Activated B cell treated with CpG ODN at 0.5 μM for 24 hours (primary cell): ENCODE data around the gene SCTR. TPM values are rescaled to one million over a fixed set of nuclear protein-coding genes. Genes with fewer than 3 reads are reported as not detected.

Experiments used
- ATAC-seq: fragments of 200-7000 bp; cut with Tn5 transposase; one replicate; pipeline ENCODE4 v1.10.0; 2021; ENCODE audit warnings: low read depth, mild to moderate bottlenecking, moderate library complexity
- CTCF ChIA-PET: fragments of 350-600 bp; sonication (Branson Sonifier 250); formaldehyde crosslinking; loops from one replicate; lab custom pipeline; 2021; ENCODE audit warnings: antibody characterized with exemption; lab: Charles Lee
- POLR2A ChIA-PET: fragments of 350-600 bp; sonication (Branson Sonifier 250); formaldehyde crosslinking; loops from one replicate; lab custom pipeline; 2021; ENCODE audit warnings: antibody characterized with exemption; lab: Charles Lee
- DNase-seq: peaks from one replicate; pipeline ENCODE4 v3.0.0; 2022
- H3K27ac Mint-ChIP-seq: one replicate; pipeline ENCODE4 v1.8.0; 2020; ENCODE audit warnings: mixed read lengths
- H3K27me3 Mint-ChIP-seq: one replicate; pipeline ENCODE4 v1.8.0; 2021; ENCODE audit warnings: mixed read lengths
- H3K36me3 Mint-ChIP-seq: one replicate; pipeline ENCODE4 v1.8.0; 2021; ENCODE audit warnings: low read depth, mixed read lengths
- H3K4me1 Mint-ChIP-seq: one replicate; pipeline ENCODE4 v1.8.0; 2021; ENCODE audit warnings: mixed read lengths
- H3K4me3 Mint-ChIP-seq: one replicate; pipeline ENCODE4 v1.8.0; 2020; ENCODE audit warnings: mild to moderate bottlenecking, mixed read lengths
- H3K9me3 Mint-ChIP-seq: one replicate; pipeline ENCODE4 v1.8.0; 2020; ENCODE audit warnings: mixed read lengths
- CTCF ChIP-seq: fragments of 200-600 bp; IDR thresholded peaks from one replicate; pipeline ENCODE4 v1.8.0; 2022; ENCODE audit warnings: antibody characterized with exemption, mild to moderate bottlenecking
- intact Hi-C: fragments of 100-400 bp; cut with micrococcal nuclease; formaldehyde crosslinking; loops from one replicate; pipeline ENCODE4 v1.15.1; 2024
- total RNA-seq: library from RNA; stranded (reverse); gene quantifications from 2 replicates; pipeline ENCODE4 v1.2.3, GENCODE V29; 2022

Gene SCTR
- total RNA-seq, 1 donor from 2014 or later = not detected

GRCh38 chr2:119402645-119403560, 121.4 kb downstream of the SCTR start:
- CTCF ChIA-PET = interaction anchor here (9.4 kb wide), 1 partner anchor 74 kb away, joined by 102 read pairs; no protein-coding TSS in a partner anchor
- no peak for DNase-seq
- Mint-ChIP-seq H3K27me3 (peaks cover 13% of the 10 kb centered on the region), H3K36me3 (no peaks in the 10 kb centered on the region), H3K9me3 (no peaks in the 10 kb centered on the region), H3K27ac (no peak overlapping the region), H3K4me1 (no peaks in the 10 kb centered on the region), H3K4me3 (no peak overlapping the region)
- intact Hi-C loops = no loop called here
- no peak for TF ChIP-seq CTCF
- ATAC-seq = no peak
- POLR2A ChIA-PET = no interaction called here

GRCh38 chr2:119402106-119402505, 122.2 kb downstream of the SCTR start:
- CTCF ChIA-PET = interaction anchor here (9.4 kb wide), 1 partner anchor 75 kb away, joined by 102 read pairs; no protein-coding TSS in a partner anchor
- POLR2A ChIA-PET = no interaction called here
- H3K9me3 Mint-ChIP-seq = no peaks in the 10 kb centered on the region
- DNase-seq = no peak
- no peaks in the 10 kb centered on the region for H3K4me1 Mint-ChIP-seq
- peaks cover 13% of the 10 kb centered on the region for H3K27me3 Mint-ChIP-seq
- ATAC-seq = no peak
- intact Hi-C loops = no loop called here
- H3K36me3 Mint-ChIP-seq = no peaks in the 10 kb centered on the region
- H3K4me3 Mint-ChIP-seq = no peak overlapping the region
- no peak overlapping the region for H3K27ac Mint-ChIP-seq
- TF ChIP-seq CTCF = no peak

DNA sequence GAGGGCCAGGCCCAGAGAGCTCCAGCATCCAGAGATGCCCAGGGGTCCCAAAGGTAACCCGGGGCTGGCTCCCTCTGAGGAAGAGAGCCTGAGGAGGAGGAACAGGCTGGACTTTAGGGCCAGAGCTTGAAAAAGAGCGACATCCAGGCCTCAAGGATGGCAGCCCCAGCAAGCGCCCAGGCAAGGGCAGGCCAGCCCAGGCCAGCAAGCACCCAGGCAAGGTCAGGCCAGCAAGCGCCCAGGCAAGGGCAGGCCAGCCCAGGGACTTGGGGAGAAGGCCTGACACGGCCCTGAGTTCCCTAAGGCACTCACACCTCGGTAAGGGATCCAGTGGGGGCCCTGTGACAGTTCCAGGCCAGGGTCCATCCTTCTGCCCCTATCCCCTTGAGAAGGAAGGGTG, 127.1 kb downstream of the SCTR start:
- ChIA-PET POLR2A (no interaction called here), CTCF (no interaction called here)
- no peak overlapping the region for H3K4me3 Mint-ChIP-seq
- H3K27ac Mint-ChIP-seq = no peak overlapping the region
- no peak for TF ChIP-seq CTCF
- intact Hi-C loops = no loop called here
- H3K36me3 Mint-ChIP-seq = no peaks in the 10 kb centered on the region
- H3K9me3 Mint-ChIP-seq = no peaks in the 10 kb centered on the region
- ATAC-seq (no peak), DNase-seq (no peak)
- H3K4me1 Mint-ChIP-seq = no peaks in the 10 kb centered on the region
- H3K27me3 Mint-ChIP-seq = peaks cover 13% of the 10 kb centered on the region

GRCh38 chr2:119393971-119394748, 130.1 kb downstream of the SCTR start:
- CTCF ChIA-PET = no interaction called here
- no peak overlapping the region for H3K4me3 Mint-ChIP-seq

More at GRCh38 chr2:119393971-119394748, 130.1 kb downstream of the SCTR start:
- H3K4me1 Mint-ChIP-seq = no peaks in the 10 kb centered on the region
- no peak for TF ChIP-seq CTCF
- no peaks in the 10 kb centered on the region for H3K36me3 Mint-ChIP-seq
- no peak overlapping the region for H3K27ac Mint-ChIP-seq
- peaks cover 3% of the 10 kb centered on the region for H3K27me3 Mint-ChIP-seq
- POLR2A ChIA-PET = no interaction called here
- ATAC-seq = no peak
- intact Hi-C loops = no loop called here
- no peak for DNase-seq
- H3K9me3 Mint-ChIP-seq = no peaks in the 10 kb centered on the region

Other genes with a start within 250 kb of the SCTR start
- gene C2orf76, start 157.6 kb downstream of the SCTR start, total RNA-seq = 10.0 and 11.0 TPM in 2 replicates
- 112 TPM in 2 replicates for gene DBI, start 157.5 kb downstream of the SCTR start, total RNA-seq
- 0.37 and 0.51 TPM in 2 replicates for gene TMEM37, start 92.6 kb downstream of the SCTR start, total RNA-seq
- not detected in 2 replicates for gene CFAP221, start 20.0 kb upstream of the SCTR start, total RNA-seq
- gene TMEM177, start 154.7 kb upstream of the SCTR start, total RNA-seq = 9.0 and 10.3 TPM in 2 replicates
- 28.8 and 41.2 TPM in 2 replicates for gene PTPN4, start 235.4 kb upstream of the SCTR start, total RNA-seq